GM19438 (cell line): Measurements from ENCODE around the gene VTN.

ENCODE experiments used
- ATAC-seq: cut with Tn5 transposase; IDR thresholded peaks from one replicate; pipeline ENCODE4 v1.9.1; 2021; ENCODE audit warnings: low read depth; ENCODE audit not compliant: unreplicated experiment

The VTN gene, protein sequence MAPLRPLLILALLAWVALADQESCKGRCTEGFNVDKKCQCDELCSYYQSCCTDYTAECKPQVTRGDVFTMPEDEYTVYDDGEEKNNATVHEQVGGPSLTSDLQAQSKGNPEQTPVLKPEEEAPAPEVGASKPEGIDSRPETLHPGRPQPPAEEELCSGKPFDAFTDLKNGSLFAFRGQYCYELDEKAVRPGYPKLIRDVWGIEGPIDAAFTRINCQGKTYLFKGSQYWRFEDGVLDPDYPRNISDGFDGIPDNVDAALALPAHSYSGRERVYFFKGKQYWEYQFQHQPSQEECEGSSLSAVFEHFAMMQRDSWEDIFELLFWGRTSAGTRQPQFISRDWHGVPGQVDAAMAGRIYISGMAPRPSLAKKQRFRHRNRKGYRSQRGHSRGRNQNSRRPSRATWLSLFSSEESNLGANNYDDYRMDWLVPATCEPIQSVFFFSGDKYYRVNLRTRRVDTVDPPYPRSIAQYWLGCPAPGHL

DNA sequence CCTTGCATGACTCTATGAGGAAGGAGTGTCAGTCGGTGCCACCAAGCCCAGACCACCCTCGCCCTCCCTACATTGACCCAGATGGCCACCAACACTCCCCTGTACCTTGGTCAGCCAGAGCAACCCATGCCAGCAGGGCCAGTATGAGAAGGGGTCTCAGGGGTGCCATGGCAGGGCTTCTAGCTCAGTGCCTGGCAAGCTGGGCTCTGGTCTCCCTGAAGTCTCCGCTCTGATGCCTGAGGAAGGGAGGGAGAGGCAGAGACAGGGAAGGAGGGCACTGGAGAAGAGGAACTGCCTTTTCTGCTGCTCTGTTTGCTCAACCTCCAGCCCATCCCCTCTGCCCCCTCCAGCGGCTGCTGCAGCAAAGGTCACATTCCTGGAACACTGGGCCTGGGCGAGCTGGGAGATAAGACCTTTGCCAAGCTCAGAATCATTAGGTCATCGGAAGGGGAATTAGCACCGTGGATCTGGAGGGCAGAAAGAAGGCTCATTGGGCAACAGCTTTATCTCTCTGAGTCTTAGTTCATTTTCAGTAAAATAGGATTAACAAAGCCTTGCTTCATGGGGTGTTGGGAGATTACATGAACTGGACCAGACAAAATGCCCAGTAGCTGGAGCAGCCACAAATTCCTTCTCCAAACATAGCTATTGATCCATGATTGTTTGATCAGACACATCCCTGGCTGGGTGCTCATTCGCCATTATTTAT lies at the start of gene VTN:
Gene VTN, minus strand, starts transcription at position 273 of the 709 bp plus-strand sequence. Its CDS starts 104 bp downstream, at position 169.
- no peak for ATAC-seq

DNA sequence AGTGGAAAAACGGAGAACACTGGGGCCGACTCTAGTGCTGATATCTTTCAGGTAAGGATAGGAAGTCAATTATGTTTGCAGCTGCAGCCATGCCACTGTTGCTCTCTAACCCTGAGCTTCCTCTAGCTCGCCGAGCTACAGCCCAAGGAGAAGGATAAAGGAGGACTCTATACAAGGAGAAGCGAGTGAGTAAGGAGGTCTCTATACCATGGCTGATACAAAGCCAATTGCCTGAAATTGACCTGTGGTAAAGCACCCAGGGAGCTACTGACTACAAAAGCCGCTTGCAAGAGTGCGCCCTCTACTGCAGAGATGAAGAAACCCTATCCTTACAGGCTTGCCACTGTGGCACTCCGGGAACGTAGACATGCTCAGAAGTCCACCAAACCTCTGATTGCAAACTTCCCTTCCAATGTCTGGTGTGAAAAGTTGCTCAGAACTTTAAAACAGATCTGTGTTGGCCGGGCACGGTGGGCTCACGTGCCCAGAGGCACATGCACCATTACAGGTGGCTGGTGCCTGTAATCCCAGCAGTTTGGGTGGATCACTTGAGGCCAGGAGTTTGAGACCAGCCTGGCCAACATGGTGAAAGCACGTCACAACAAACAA lies 46.7 kb upstream of the VTN start:
- ATAC-seq: no peak

DNA sequence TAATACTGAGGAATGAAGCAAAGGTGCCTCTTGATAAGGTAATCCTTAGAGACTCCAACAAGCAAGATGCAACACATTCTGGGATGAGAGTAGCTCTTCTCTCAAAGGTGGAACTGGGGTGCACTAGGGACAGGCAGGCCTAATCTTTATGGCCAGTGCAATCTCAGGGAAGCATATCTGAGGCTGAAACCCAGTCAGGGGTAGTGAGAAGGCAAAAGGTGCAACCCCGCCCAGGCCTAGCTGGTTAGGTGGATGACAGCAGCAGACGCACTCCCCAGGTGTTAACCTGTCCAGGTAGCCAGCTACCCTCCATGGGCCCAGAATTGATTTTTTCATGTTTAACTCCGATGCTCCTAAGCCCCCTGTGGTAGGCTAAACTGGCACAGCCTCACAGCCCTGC lies 45.8 kb upstream of the VTN start:
- ATAC-seq: no peak

DNA sequence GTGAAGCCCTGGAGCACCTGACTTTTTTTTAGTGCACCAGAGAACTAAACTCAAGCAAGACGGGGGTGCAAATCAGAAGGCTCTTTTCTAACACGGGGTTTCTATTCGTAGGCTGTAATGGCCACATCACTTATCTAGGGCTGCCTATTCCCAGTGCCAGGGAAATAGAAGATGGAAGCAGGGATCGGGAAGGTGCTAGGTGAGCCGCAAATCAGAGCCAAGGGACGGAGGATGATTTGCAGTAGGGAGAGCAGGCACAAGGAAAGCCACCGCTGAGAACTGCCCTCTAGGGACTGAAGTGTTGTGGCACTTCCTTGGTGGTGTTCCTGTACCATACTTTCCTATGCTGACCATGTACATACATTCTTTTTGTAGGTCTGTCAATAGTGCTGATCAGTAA lies 43.7 kb upstream of the VTN start:
- no peak for ATAC-seq

DNA sequence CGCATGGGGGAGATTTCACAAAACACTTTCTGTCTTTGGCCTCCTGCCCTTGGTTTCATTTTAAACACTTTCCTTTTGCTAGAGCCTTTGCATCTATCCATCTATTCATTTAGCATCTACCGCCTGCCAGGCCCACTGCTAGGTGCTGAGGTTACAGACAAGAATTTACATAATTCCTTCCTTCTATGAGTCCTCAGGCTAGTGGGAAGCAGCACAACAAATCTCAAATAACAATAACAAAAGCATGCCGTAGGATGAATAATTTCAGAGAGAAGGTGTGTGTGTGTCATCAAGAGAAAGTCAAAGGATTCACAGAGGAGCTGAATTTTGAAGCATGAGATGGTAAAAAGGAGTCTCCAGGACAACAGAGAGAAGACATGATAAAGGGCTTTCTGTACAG lies 42.0 kb upstream of the VTN start:
- no peak for ATAC-seq

DNA sequence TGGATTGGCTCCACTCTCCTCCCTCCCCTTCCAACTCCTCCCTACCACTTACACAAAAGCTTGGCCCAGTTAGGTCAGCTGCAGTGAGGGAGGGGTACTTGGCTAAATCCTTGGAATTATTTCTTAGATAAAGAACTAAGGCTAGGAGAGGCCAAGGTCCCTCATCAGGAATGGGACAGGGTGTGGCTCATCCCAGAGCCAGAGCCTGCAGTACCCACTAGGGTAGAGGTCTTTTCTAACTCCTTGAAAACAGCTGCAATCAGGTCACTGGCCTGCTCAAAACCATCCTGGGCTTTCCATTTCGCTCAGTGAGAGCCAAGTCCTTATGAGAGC lies 37.8 kb upstream of the VTN start:
- ATAC-seq: no peak

DNA sequence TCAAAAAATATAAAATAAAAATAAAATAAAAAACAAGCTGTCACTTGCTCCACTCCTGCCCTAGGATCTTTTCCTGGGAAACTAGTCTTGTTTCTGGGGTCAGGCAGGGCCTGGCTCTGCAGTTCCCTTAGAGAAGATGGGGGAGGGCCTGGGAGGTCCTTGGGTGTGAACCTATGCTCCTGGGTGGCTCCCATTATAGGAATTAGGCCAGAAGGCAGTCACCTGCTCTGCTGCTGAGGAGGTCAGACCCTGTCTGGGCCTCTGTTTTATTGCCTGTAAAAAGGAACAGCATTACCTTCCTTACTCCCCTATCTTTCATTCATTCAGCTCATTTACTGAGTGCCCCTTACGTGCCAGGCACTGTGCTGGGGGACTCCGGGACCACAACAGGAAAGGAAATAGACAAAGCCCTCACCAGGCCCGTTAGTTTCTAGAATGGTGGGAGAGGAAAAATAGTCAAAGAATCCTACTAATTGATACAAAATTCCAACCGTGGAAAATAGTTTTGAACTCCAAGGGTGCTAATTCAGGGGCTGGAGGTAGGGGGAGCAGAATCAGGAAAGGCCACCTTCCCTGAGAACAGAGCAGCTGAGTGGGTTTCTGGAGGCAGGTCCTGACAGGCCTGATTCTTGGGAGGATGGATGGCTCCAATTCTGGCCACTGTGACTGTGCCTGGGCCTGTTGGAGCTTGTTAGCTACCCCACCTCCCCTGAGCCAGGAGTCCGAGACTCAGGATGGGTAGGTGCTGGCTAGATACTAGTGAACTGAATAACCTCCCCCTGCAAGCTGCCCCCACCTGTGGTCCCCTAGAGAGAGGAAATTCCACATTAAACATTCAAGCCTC lies 37.2 kb upstream of the VTN start:
- ATAC-seq: no peak

DNA sequence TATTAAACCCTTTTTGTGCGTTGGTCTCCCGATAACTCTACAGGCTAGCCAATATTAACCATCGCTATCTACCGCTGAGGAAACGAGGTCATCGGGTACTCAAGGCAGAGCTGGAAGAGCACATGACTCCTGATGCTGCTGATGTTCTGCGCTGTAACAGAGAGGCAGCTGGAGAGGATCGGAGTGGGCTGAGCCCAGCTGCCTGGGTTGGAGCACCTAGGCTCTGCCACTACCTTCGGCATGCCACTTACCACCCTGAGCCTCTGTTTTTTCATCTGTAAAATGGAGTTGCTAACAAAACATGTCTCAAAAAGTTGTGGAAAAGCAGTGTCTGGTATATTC lies 36.3 kb upstream of the VTN start:
- no peak for ATAC-seq

DNA sequence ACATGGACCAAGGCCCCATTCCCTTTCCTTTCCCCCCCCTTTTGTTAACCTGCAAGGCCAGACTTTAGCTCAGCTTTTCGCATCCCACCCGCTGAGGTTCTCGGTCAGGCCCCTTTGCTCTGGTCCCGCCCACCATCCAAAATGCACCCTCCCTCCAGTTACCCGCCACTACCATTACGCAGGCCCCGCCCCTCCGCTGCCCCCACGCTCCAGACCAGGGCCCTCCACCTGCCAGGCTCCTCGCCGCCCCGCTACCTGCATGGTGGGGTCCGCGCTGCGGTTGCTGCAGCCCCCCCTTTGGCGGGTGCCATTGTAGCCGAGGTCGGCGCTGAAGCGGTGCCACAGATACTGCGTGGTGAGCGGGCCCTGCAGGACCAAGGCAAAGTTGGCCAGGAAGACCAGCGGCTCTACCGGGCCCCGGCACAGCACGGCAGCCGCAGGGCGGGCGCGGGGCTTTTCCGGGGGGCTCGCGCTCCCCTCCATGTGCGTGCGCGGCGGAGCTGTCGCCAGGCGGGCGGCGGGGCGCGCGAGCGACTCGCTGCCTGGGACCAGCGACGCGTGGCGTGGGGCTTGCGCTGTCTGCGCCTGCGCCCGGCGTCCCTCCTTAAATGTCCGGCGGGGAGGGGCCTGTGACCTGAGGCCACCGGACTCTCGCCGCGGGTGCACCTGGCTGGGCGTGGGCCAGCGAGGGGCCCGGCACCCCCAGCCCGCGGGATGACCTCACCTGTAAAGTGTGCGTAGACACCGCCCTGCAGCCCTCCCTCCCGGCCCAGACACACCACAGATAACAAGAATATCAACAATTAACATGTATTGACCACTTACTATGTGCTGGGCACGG lies 35.7 kb upstream of the VTN start, which contains the start of gene SLC46A1:
Gene SLC46A1, minus strand, starts transcription at position 581 of the 841 bp plus-strand sequence. Its CDS starts 98 bp downstream, at position 483.
- no peak for ATAC-seq

DNA sequence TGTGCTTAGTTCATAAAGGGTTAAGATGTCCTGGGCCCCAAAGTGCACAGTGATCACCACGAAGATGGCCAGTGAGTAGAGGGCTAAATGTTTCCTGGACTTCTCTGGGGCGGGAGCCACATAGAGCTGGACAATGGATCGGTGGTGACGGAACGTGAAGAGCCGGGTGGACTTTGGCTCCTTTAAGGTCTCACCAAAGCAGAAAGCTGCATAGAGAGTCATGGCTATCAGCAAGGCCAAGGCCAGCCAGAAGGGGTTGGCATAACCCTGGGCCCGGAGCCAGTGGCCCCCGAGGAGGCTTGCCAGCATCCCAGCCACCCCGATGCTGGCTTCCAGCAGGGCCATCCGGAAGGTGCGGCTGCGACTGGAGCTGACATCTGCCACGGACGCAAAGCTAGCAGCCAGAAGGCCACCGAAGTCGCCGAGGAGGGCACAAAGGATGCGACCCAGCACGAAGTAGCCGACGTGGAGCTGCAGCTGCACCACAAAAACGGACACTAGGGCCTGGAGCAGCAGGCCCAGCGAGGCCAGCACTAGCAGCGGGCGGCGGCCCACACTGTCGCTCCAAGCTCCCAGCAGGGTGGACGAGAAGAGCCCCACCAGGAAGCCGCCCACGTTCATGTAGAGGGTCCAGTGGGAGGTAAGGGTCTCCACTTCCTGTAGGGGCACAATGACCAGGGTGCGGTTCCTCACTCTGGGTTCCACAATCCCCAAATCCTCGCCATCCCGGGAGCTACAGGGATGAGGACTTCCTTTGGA lies 34.9 kb upstream of the VTN start:
- no peak for ATAC-seq

DNA sequence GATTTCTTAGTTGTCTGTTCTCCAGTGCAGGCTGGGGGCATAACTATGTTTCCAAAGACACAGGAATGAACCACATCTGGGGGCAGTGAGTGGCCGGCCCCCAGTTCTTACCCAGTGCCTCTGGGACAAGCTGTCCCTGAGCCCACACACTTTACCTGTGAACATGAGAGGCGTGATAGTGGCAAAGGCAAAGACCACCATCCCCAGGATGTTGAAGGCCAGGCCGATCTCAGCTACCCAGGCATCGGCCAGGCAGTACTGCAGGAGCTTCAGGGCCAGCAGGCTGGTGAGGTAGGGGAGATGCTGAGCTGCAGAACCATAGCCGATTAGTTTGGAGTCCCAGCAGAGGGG lies 34.3 kb upstream of the VTN start:
- ATAC-seq: no peak

DNA sequence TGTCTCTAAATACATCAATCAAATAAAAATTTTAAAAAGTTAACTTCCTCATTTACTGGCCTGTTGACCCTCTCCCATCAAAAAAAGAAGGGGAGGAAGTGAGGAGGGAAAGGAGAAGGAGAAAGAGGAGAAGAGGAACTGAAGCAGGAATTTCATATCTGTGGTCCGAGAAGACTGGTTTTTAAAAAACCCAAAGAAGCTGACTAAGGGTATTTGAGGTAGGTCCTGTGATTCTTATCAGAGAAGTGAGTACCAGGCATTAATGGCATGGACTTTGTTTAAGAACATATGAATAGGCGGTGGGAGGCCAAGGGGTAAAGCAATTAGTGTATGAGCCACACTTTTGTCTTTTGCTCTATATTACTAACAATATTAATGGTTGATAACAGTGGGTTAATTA lies 33.9 kb upstream of the VTN start:
- no peak for ATAC-seq

DNA sequence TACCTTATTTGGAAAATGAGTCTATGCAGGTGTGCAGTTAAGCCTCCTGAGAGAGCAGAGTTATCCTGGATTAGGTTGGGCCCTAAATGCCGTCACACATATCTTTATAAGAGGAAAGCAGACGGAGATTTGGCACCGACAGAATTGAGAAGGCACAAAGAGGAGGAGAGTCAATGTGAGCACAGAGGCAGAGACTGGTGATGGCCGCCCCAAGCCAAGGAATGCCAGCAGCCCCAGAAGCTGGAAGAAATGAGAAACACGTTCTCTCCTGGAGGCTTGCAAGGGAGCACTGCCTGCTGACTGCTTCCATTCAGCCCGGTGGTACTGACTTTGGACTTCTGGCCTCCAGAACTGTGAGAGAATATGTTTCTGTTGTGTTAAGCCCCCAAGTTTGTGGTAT lies 32.7 kb upstream of the VTN start:
- ATAC-seq: no peak

DNA sequence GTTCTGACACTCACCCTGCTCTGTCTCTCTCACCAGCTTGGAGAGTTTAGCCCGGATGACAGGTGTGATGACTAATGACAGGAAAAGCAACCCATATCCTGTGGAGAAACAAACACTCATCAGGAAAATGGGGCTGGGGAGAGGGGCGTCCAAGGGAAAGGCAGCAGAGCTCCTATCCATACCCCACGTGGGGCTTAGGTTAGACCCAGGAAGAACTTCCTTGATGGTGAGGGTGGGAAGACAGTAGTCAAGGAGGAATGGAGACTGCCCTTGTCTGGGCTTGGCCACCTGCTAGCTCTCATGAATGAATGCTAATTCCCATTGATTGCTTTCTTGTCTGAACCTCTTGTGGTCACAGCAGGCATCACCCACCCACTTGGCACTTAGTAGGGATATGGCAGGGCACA lies 32.1 kb upstream of the VTN start:
- ATAC-seq: no peak

DNA sequence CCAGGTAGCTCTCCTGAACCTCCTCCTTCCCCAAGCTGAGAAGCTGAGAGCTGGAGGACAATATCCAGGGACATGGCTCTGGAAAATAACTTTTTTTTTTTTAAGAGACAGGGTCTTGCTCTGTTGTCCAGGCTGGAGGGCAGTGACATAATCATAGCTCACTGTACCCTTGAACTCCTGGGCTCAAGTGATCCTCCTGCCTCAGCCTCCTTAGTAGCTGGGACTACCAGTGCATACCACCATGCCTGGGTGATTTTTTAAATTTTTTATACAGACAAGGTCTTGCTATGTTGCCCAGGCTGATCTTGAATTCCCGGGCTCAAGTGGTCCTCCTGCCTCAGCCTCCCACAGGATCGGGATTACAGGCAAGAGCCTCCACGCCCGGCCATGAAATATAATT lies 29.7 kb upstream of the VTN start:
- ATAC-seq: no peak

DNA sequence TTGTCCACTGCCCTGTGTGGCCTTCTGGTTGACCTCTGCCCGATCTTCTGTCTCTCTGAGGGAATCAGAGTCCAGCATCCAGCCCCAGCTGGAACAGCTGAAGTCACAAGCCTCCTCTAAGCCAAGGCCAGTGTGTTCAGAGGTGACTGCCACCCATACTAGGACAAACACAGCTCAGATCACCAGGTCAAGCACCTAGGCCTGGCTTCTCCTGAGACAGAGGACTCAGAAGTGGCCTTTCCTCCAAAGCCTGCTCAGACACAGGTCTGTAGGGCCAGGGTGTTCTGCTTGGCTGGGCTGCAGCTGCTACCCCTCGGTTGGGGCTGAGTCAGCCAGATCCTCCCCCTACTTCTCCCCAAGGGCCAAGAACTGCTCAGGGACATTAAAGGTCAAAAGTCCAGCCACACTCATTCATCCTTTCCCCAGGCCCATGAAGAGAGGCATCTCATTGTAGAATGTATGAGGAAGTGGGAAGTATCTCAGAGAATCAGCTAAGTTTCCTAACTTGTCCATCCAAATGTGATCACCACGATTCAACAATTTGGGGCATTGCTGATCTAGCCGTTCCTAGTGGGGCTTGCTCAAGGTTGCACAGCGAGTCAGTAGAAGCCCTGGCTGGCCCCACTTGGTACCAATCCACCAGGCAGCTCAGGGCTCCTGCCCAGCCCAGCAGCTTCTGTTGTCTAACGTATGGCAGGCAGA lies 28.3 kb upstream of the VTN start:
- no peak for ATAC-seq

DNA sequence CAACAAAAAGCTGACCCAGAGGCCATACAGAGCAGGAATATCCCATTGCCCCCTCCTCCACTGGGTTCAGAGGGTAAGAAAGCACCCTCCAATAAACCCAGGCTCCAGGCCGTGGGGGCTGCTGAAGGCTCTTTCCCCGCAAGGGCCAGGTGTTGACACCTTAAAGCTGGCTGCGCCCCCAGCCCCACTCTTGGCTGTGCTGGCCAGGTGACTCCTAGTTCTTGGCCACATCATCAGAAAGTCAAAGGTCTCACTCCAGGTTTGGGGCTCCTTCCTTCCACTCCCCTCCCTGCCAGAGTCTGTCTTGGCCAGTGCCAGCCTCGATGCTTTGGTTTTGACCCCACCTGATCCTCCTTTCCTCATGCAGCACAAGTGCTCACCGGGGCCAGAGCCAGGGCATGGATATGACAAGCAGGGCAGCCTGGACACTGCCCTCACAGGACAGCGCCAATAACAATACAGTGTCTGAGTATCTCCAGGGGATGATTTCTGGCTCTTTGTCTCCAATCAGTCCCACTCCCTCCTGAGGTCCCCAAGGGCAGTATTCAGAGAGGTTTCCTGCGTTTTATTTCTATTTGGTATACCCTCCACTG lies 27.7 kb upstream of the VTN start:
- ATAC-seq: no peak

DNA sequence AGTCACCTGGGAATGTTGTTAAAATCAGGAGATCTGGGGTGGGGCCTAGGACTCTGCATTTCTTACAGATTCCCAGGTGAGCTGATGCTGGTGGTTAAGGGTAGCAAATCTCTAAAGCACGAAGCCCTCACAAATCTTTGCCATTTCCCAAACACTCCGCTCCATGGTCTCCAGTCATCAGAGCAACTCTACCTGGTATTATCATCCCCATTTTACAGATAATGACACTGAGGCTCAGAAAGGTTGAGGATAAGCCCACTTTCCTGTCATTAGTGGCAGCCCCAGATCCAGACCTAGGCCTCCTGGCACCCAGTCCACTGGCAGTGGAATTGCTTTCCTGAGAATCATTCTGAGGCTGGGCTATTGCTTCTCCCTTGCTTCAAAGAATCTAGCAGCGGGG lies 27.2 kb upstream of the VTN start:
- ATAC-seq: no peak
